ENCODE measurements around the gene IFITM1.

DNA sequence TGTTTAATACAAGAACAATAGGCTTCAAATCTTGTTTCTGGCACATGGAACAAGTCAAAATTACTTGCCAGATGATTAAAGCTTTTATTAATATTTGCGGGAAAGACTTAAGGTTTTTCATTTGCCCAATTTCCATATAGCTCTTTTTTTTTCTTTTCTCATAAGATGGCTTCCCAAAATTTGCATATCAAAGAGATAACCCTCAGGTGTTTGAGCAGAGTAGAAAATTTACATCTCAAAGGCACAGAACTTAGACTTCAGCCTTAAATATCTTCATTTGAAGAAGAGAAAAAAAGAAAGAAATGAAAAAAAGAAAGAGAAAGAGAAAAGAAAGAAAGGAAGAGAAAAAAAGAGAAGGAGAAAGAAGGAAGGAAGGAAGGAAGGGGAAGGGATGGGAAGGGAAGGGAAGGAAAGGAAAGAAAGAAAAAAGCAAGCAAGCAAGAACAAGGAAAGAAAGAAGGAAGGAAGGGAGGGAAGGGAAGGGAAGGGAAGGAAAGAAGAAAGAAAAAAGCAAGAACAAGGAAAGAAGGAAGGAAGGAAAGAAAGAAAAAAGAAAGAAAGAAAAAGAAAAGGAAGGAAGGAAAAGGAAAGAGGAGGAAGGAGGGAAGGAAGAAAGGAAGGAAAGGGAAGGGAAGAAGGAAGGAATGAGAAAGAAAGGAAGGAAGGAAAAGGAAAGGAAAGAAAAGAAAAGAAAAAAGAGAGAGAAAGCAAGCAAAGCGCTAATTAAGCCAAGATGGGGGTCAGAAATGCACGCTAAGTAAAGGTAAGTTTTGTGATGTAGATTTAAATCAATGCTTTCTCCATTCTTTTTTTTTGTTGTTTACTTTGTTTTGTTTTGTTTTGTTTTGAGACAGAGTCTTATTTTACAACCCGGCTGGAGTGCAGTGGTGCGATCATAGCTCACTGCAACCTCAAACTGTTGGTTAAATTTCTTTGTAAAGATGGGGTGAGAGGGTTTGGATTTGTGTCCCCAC lies 27.0 kb downstream of the IFITM1 start:
- TF ChIP-seq CTCF (IDR thresholded peaks at IDR 0.05) (no peak), POLR2AphosphoS5 (IDR thresholded peaks at IDR 0.05) (no peak), POLR2A (IDR thresholded peaks at IDR 0.05) (no peak), EP300 (IDR thresholded peaks at IDR 0.05) (no peak)
